Measurements from ENCODE around the gene PRDX3. TPM values are rescaled to one million over a fixed set of nuclear protein-coding genes. Genes with fewer than 3 reads are reported as not detected.
A peak's percentile ranks its signal among the peaks of the same experiment; 100 is the strongest.

PRDX3 gene
- total and polyA plus RNA-seq, 8 donors, result 27.1 to 87.4 (median 45.0) TPM

DNA sequence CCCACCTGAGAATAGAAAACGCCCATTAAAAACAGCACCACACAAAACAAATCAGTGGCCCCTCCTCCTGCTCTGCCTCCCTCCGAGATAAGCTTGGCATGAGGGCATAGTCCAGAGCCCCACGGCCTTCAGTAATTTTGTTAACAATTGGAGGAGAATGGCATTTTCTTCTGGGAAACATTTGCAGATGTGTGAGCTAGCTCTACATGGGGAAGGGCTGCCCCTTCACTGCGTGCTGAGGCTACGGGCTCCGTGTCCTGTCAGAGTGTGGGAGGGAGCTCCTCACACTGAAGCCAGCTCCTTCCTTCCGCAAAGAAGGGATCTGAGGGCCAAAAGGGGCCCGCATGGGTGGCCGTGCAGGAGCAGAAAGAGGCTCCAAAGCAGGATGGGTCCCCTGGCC is 43.9 kb upstream of the PRDX3 start:
- Histone ChIP-seq H3K36me3 (no peaks in the 10 kb centered on the region), H3K27me3 (no peaks in the 10 kb centered on the region), H3K4me3 (no peak overlapping the region), H3K4me1 (peaks cover 10 to 18% (median 11%) of the 10 kb centered on the region in 3 donors), H3K9me3 (no peaks in the 10 kb centered on the region), H3K27ac (peak overlapping the region; percentile 17 to 57 (median 37))
- whole genome bisulfite sequencing, 2 donors, result 9 to 11% methylated on average over 9 of the region's 9 CpGs
- intact Hi-C loops (cut with DNase I), result no loop called here
- TF ChIP-seq, protein P1, sequence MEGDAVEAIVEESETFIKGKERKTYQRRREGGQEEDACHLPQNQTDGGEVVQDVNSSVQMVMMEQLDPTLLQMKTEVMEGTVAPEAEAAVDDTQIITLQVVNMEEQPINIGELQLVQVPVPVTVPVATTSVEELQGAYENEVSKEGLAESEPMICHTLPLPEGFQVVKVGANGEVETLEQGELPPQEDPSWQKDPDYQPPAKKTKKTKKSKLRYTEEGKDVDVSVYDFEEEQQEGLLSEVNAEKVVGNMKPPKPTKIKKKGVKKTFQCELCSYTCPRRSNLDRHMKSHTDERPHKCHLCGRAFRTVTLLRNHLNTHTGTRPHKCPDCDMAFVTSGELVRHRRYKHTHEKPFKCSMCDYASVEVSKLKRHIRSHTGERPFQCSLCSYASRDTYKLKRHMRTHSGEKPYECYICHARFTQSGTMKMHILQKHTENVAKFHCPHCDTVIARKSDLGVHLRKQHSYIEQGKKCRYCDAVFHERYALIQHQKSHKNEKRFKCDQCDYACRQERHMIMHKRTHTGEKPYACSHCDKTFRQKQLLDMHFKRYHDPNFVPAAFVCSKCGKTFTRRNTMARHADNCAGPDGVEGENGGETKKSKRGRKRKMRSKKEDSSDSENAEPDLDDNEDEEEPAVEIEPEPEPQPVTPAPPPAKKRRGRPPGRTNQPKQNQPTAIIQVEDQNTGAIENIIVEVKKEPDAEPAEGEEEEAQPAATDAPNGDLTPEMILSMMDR (IDR thresholded peaks at IDR 0.05), result no peak
- ATAC-seq (peak; percentile 65 to 92 (median 84)), DNase-seq (peak in 2 of 6 donors; percentile 31 to 38), FAIRE-seq (no peak)

DNA sequence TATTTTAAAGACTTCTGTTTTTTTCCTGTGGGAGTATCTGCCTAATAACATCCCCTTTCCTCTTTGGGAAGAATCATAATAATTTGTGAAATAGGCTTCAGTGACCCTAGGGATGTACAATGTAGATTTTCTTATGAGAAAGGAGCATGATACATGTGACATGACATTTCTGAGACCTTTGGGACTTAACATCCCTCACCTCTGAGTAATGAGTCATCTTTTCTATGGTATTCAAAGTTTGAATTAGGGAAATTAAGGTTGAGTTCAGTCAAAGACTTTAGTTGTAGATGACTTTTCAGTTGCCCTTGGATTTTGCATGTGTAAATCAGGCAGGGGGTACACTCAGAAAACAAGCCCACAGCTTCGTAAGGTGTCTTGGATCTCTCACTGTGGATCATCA is 43.1 kb upstream of the PRDX3 start:
- TF ChIP-seq, protein P1 (IDR thresholded peaks at IDR 0.05), result no peak
- Histone ChIP-seq H3K27me3 (no peaks in the 10 kb centered on the region), H3K4me3 (no peak overlapping the region), H3K36me3 (no peaks in the 10 kb centered on the region), H3K9me3 (no peaks in the 10 kb centered on the region), H3K27ac (peak overlapping the region in 2 of 4 donors; percentile 57), H3K4me1 (peaks cover 10 to 18% (median 11%) of the 10 kb centered on the region in 3 donors)
- ATAC-seq (no peak), DNase-seq (no peak), FAIRE-seq (no peak)
- WGBS, 2 donors, result 89 to 93% methylated on average over 1 of the region's 1 CpG
- intact Hi-C loops (cut with DNase I), result no loop called here

DNA sequence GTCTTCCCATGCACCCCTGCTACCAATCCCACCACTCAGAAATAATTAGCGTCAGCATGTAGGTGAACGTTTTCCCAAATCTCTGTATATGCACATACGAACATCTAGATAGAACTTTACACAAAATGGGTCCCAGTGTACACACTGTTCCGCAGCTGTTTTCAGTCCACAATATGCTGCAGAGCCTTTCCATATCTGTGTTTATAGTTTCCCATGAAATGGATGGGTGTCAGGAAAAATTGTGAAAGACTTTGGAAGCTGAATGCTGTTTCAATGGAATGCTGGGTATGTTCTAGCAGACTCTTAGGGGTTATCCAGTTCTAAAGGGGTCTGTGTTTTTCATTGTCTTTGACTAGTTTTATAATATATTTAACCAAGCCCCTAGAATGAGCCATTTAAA is 42.6 kb upstream of the PRDX3 start:
- no peak for ATAC-seq
- H3K4me1 ChIP-seq, result peaks cover 10 to 18% (median 11%) of the 10 kb centered on the region in 3 donors
- WGBS, 2 donors, result 80 to 83% methylated on average over 4 of the region's 4 CpGs
- no peak for FAIRE-seq
- H3K9me3 ChIP-seq, result no peaks in the 10 kb centered on the region
- TF ChIP-seq, protein P1 (IDR thresholded peaks at IDR 0.05), result no peak
- intact Hi-C loops (cut with DNase I), result no loop called here
- no peak for DNase-seq
- H3K27me3 ChIP-seq, result no peaks in the 10 kb centered on the region
- peak overlapping the region in 1 of 4 donors; percentile 10 for H3K27ac ChIP-seq
- H3K4me3 ChIP-seq, result no peak overlapping the region
- H3K36me3 ChIP-seq, result no peaks in the 10 kb centered on the region

DNA sequence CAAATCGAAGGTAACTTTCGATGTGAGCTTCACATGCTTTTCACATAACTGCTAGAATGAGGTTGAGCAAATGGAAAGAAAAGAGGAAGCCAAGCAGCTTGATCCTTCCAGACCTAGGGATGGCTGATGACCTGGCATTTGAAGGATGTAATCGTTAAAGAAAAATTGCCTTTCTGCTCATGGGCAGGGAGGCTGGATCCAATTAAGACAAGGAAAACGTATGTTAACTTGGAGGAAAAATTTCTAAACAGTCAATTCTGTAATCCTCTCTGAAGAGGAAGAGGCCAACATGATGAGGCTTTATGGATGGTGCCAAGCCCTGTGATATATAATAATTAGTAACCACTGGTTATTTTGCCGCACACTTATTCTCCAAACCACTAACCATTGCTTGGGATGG is 41.3 kb upstream of the PRDX3 start:
- FAIRE-seq (no peak), ATAC-seq (no peak), DNase-seq (no peak)
- H3K4me1 ChIP-seq, result peaks cover 10 to 18% (median 11%) of the 10 kb centered on the region in 3 donors
- H3K27me3 ChIP-seq, result no peaks in the 10 kb centered on the region
- 78 to 86% methylated on average over 5 of the region's 5 CpGs for WGBS, 2 donors
- no peak overlapping the region for H3K27ac ChIP-seq
- no peak overlapping the region for H3K4me3 ChIP-seq
- no peaks in the 10 kb centered on the region for H3K9me3 ChIP-seq
- no peaks in the 10 kb centered on the region for H3K36me3 ChIP-seq
- intact Hi-C loops (cut with DNase I), result no loop called here
- TF ChIP-seq, protein P1 (IDR thresholded peaks at IDR 0.05), result no peak

DNA sequence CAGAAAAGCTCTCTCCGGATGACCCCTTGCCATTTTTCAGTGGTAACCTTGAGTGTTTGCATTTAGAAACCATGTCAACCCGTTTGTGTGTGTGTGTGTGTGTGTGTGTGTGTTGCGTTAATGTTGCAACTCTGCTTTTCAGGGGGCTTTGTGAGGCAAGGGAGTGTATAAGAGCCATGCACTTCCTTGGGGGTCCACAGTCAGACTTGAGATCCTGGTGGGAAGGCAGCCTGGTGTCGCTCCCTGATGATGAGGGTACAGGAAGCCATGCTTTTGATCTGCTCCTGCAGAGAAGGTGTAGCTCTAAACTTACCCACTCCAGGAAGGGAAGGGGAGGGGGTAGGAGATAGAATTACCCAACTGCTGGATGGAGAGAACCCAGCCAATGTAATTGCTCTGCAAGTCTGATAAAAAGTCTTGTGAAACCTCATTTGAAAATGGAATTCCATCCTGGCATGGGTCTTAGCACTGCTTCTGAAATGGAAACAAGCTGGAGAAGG is 39.4 kb upstream of the PRDX3 start:
- no peak for DNase-seq
- 76 to 78% methylated on average over 4 of the region's 4 CpGs for WGBS, 2 donors
- no peak for ATAC-seq

More for the DNA sequence above, 39.4 kb upstream of the PRDX3 start:
- intact Hi-C loops (cut with DNase I), result no loop called here
- Histone ChIP-seq H3K4me1 (peaks cover 10 to 16% (median 11%) of the 10 kb centered on the region in 3 donors), H3K4me3 (no peak overlapping the region), H3K27ac (no peak overlapping the region), H3K9me3 (no peaks in the 10 kb centered on the region), H3K36me3 (no peaks in the 10 kb centered on the region), H3K27me3 (no peaks in the 10 kb centered on the region)
- no peak for FAIRE-seq
- TF ChIP-seq, protein P1 (IDR thresholded peaks at IDR 0.05), result no peak

Measured in pancreas (tissue), 10 donors.